HepG2 (cell line): ENCODE measurements around the gene SLC22A5. TPM values are rescaled to one million over a fixed set of nuclear protein-coding genes. Genes with fewer than 3 reads are reported as not detected.

Experiments
- ATAC-seq: fragments of 200-7000 bp; cut with Tn5 transposase; 3 replicates; pipeline ENCODE4 v1.9.1; 2020; ENCODE audit warnings: mild to moderate bottlenecking, moderate library complexity
- BruUV-seq: library from RNA; stranded (reverse); fragments of 400-500 nt; replicated peaks from 2 replicates; lab custom pipeline; 2021; lab: Mats Ljungman, UMichigan
- CTCF ChIA-PET: fragments of 300-600 bp; formaldehyde crosslinking; extraction: SDS; loops from one replicate; lab custom pipeline; 2021; ENCODE audit warnings: low total read pairs, inconsistent platforms, low intra/inter-chr PET ratio; lab: Yijun Ruan, JAX
- POLR2A ChIA-PET: fragments of 350-600 bp; sonication (Branson Sonifier 250); formaldehyde crosslinking; loops from one replicate; lab custom pipeline; 2020; ENCODE audit warnings: antibody characterized with exemption, inconsistent platforms; lab: Yijun Ruan, JAX
- DNase-seq: peaks from one replicate; pipeline ENCODE4 v3.0.0-alpha.2; 2015; ENCODE audit warnings: low spot score
- FAIRE-seq: peaks from 3 replicates; lab custom pipeline; 2011; peaks lifted over from hg19 to GRCh38; lab: Jason Lieb, UNC
- H2AFZ ChIP-seq: one replicate; pipeline ENCODE4 v1.6.1; 2011; ENCODE audit warnings: low read length, inconsistent platforms
- H3K27ac ChIP-seq: fragments of 300-600 bp; 3 replicates; pipeline ENCODE4 v1.8.0; 2011; ENCODE audit warnings: mixed run types, mild to moderate bottlenecking, mixed read lengths, low read length, inconsistent platforms; ENCODE audit not compliant: insufficient read depth; ENCODE audit errors: extremely low read length
- H3K27me3 ChIP-seq, 2 experiments: fragments of 200-600 bp in 1 of 2; 2 replicates in 1 of 2; 3 replicates in 1 of 2; pipeline versions ENCODE4 v1.6.0 to v1.8.0; 2011; ENCODE audit warnings: low read length in 2 of 2, mild to moderate bottlenecking in 2 of 2, moderate library complexity in 2 of 2, inconsistent platforms in 1 of 2; ENCODE audit not compliant: insufficient read depth in 2 of 2, control insufficient read depth in 1 of 2
- H3K36me3 ChIP-seq, 2 experiments: fragments of 200-600 bp in 1 of 2; replicated peaks in 1 of 2; 2 replicates in 1 of 2; 3 replicates in 1 of 2; pipeline versions ENCODE4 v1.5.1 to v1.8.0; 2011; ENCODE audit warnings: low read length in 2 of 2, inconsistent platforms in 1 of 2; ENCODE audit not compliant: insufficient read depth in 2 of 2, control insufficient read depth in 1 of 2
- H3K4me1 ChIP-seq: 2 replicates; pipeline ENCODE4 v1.5.1; 2012; ENCODE audit warnings: low read length, inconsistent platforms; ENCODE audit not compliant: insufficient read depth
- H3K4me2 ChIP-seq: 2 replicates; pipeline ENCODE4 v1.6.0; 2011; ENCODE audit warnings: low read depth, low read length, inconsistent platforms
- H3K4me3 ChIP-seq, 3 experiments: fragments of 200-600 bp in 1 of 3; sonication (generic), shearing (Covaris generic) in 1 of 3; replicated peaks in 1 of 3; 2 replicates each; pipeline ENCODE4 v1.5.1; 2011 to 2016; ENCODE audit warnings: low read length in 3 of 3, inconsistent platforms in 2 of 3, low read depth in 2 of 3, mild to moderate bottlenecking in 2 of 3, control low read depth in 1 of 3, mixed read lengths in 1 of 3; ENCODE audit not compliant: insufficient read depth in 1 of 3
- H3K79me2 ChIP-seq: one replicate; pipeline ENCODE4 v1.6.1; 2011; ENCODE audit warnings: low read length, inconsistent platforms; ENCODE audit not compliant: insufficient read depth
- H3K9ac ChIP-seq: 2 replicates; pipeline ENCODE4 v1.6.0; 2011; ENCODE audit warnings: mild to moderate bottlenecking, low read depth, low read length, inconsistent platforms; ENCODE audit not compliant: insufficient read depth
- H3K9me3 ChIP-seq: 2 replicates; pipeline ENCODE4 v1.5.1; 2012; ENCODE audit warnings: mild to moderate bottlenecking, low read length
- H4K20me1 ChIP-seq: 2 replicates; pipeline ENCODE4 v1.6.0; 2011; ENCODE audit warnings: inconsistent platforms, mild to moderate bottlenecking, low read length, moderate library complexity; ENCODE audit not compliant: insufficient read depth
- ARHGAP35 ChIP-seq: sonication (generic); formaldehyde crosslinking; IDR thresholded peaks from 2 replicates; pipeline ENCODE4 v1.9.0; 2022; ENCODE audit warnings: mild to moderate bottlenecking, inconsistent platforms, moderate library complexity, missing genetic modification reagents, borderline replicate concordance
- HOXD1 ChIP-seq: sonication (generic); formaldehyde crosslinking; IDR thresholded peaks from 2 replicates; pipeline ENCODE4 v1.5.0; 2020; ENCODE audit warnings: missing genetic modification reagents
- MYNN ChIP-seq: sonication (generic); formaldehyde crosslinking; IDR thresholded peaks from 2 replicates; pipeline ENCODE4 v1.4.0; 2020; ENCODE audit warnings: mild to moderate bottlenecking, low read depth, missing genetic modification reagents
- NFE2L1 ChIP-seq: sonication (generic); formaldehyde crosslinking; IDR thresholded peaks from 2 replicates; pipeline ENCODE4 v1.4.0; 2020; ENCODE audit warnings: missing genetic modification reagents, mild to moderate bottlenecking, borderline replicate concordance
- NFKB2 ChIP-seq: sonication (generic); formaldehyde crosslinking; IDR thresholded peaks from 2 replicates; pipeline ENCODE4 v1.4.0; 2020; ENCODE audit warnings: missing genetic modification reagents, borderline replicate concordance
- ONECUT2 ChIP-seq: sonication (generic); formaldehyde crosslinking; IDR thresholded peaks from 2 replicates; pipeline ENCODE4 v1.4.0; 2020; ENCODE audit warnings: missing genetic modification reagents
- U2AF1 ChIP-seq: fragments of 200-400 bp; formaldehyde crosslinking; optimal IDR thresholded peaks from 2 replicates; pipeline ENCODE3; 2017; ENCODE audit warnings: mild to moderate bottlenecking, low read depth, low read length
- YEATS2 ChIP-seq: sonication (generic); formaldehyde crosslinking; IDR thresholded peaks from 2 replicates; pipeline ENCODE4 v1.4.0; 2020; ENCODE audit warnings: missing genetic modification reagents, borderline replicate concordance
- ZNF367 ChIP-seq: sonication (generic); formaldehyde crosslinking; IDR thresholded peaks from 2 replicates; pipeline ENCODE4 v1.4.0; 2020; ENCODE audit warnings: missing genetic modification reagents, borderline replicate concordance
- ZNF570 ChIP-seq: sonication (generic); formaldehyde crosslinking; IDR thresholded peaks from 2 replicates; pipeline ENCODE4 v1.4.0; 2020; ENCODE audit warnings: mild to moderate bottlenecking, missing genetic modification reagents, borderline replicate concordance
- ZNF816 ChIP-seq: sonication (generic); formaldehyde crosslinking; IDR thresholded peaks from 2 replicates; pipeline ENCODE4 v1.8.0; 2022; ENCODE audit warnings: missing genetic modification reagents, mild to moderate bottlenecking, borderline replicate concordance
- ZSCAN22 ChIP-seq: sonication (generic); formaldehyde crosslinking; IDR thresholded peaks from 2 replicates; pipeline ENCODE4 v1.4.0; 2020; ENCODE audit warnings: mild to moderate bottlenecking, missing genetic modification reagents
- WGBS: methylation state at CpG from one replicate; pipeline ENCODE4 v1.1.6; 2017; ENCODE audit warnings: low lambda C conversion rate; 5-methylcytosine and 5-hydroxymethylcytosine counted together
- in situ Hi-C: cut with HindIII; loops from 2 replicates; pipeline ENCODE4 v1.10.0; 2017; ENCODE audit warnings: low pct_unique_long_range_greater_than_20kb; ENCODE audit not compliant: extremely low pct_ligation_motif_present
- intact Hi-C: fragments of 100-400 bp; cut with micrococcal nuclease; formaldehyde crosslinking; loops from one replicate; pipeline ENCODE4 v1.10.0; 2022; ENCODE audit not compliant: unreplicated experiment
- polyA plus RNA-seq, 8 experiments: library from polyadenylated mRNA; depleted of rRNA in 3 of 8; stranded (reverse) in 7 of 8; unstranded in 1 of 8; fragments of >200 nt; fragmentation: Illumina TruSeq in 4 of 8; extraction: Trizol in 4 of 8; gene quantifications; 2 replicates each; pipeline versions ENCODE4 v1.2.1 to v1.2.3, GENCODE V29; 2011 to 2016; ENCODE audit warnings: low read depth in 4 of 8, missing spikeins in 1 of 8, mixed read lengths in 1 of 8; ENCODE audit not compliant: insufficient read depth in 1 of 8
- total RNA-seq, 5 experiments: library from RNA; depleted of rRNA; stranded (reverse); fragments of >200 nt; fragmentation: Illumina TruSeq; extraction: Trizol; gene quantifications; 2 replicates each; pipeline ENCODE4 v1.2.3, GENCODE V29; 2016; ENCODE audit warnings: low read depth in 1 of 5
- TF ChIP-seq, protein P1 (sequence below): sonication (generic); formaldehyde crosslinking; IDR thresholded peaks from 2 replicates; pipeline ENCODE4 v1.4.0; 2020; ENCODE audit warnings: missing genetic modification reagents, borderline replicate concordance
- TF ChIP-seq, protein P2 (sequence below): sonication (generic); formaldehyde crosslinking; IDR thresholded peaks from 2 replicates; pipeline ENCODE4 v1.4.0; 2020; ENCODE audit warnings: mild to moderate bottlenecking, missing genetic modification reagents
- TF ChIP-seq, protein P3 (sequence below): sonication (generic); formaldehyde crosslinking; conservative IDR thresholded peaks from 2 replicates; pipeline ENCODE4 v1.8.0; 2022; ENCODE audit warnings: missing genetic modification reagents
- TF ChIP-seq, protein P4 (sequence below): sonication (generic); formaldehyde crosslinking; IDR thresholded peaks from 2 replicates; pipeline ENCODE4 v1.5.0; 2020; ENCODE audit warnings: missing genetic modification reagents
- TF ChIP-seq, protein P5 (sequence below): sonication (generic); formaldehyde crosslinking; IDR thresholded peaks from 2 replicates; pipeline ENCODE4 v1.9.0; 2021; ENCODE audit warnings: missing genetic modification reagents, borderline replicate concordance

The SLC22A5 gene
- total and polyA plus RNA-seq, 2 of the 13 experiments (the other 11 are each of a cell fraction or from before 2014, with no cell fraction given): 7.1 to 15.1 TPM

DNA sequence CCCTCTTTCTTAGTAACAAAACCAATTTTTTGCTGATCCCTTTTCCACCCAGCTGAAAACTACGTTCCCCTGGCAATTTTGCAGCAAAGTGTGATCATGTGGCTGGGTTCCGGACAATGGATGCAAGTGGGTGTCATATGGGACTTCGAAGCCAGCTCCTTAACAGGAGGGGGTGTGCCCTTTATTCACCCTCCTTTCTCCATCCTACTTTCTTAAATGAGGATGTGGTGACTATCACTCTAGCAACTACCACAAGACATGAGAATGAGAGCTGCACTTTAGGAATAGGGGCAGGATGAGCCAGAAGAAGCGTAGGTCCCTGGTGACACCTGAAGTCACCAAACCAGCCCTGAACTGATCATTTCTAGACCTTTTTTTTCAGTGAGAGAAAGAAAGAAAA lies 62.1 kb downstream of the SLC22A5 start:
- H3K4me3 ChIP-seq: no peak overlapping the region
- ChIA-PET POLR2A (interaction anchor here (1.0 to 1.5 kb wide), 2 partner anchors 9 to 24 kb away, joined by 3 to 4 read pairs; no protein-coding TSS in a partner anchor), CTCF (no interaction called here)
- H3K9ac ChIP-seq: no peak overlapping the region
- 93% methylated on average over 4 of the region's 4 CpGs for WGBS
- no peak overlapping the region for H2AFZ ChIP-seq
- H3K4me2 ChIP-seq: no peak overlapping the region
- no peaks in the 10 kb centered on the region for H3K79me2 ChIP-seq
- H3K27me3 ChIP-seq: no peaks in the 10 kb centered on the region
- FAIRE-seq (no peak), ATAC-seq (no peak), DNase-seq (no peak)
- no TSS peak for BruUV-seq
- H3K4me1 ChIP-seq: peaks cover 50% of the 10 kb centered on the region
- H3K36me3 ChIP-seq: no peaks in the 10 kb centered on the region
- no peak overlapping the region for H3K27ac ChIP-seq
- H4K20me1 ChIP-seq: no peaks in the 10 kb centered on the region
- intact Hi-C loops (no loop called here), in situ Hi-C loops (no loop called here)
- no peaks in the 10 kb centered on the region for H3K9me3 ChIP-seq
- no peak for TF ChIP-seq U2AF1
- no peak for TF ChIP-seq NFE2L1
- TF ChIP-seq YEATS2 (CRISPR knock-in tag): no peak
- TF ChIP-seq, protein P1, sequence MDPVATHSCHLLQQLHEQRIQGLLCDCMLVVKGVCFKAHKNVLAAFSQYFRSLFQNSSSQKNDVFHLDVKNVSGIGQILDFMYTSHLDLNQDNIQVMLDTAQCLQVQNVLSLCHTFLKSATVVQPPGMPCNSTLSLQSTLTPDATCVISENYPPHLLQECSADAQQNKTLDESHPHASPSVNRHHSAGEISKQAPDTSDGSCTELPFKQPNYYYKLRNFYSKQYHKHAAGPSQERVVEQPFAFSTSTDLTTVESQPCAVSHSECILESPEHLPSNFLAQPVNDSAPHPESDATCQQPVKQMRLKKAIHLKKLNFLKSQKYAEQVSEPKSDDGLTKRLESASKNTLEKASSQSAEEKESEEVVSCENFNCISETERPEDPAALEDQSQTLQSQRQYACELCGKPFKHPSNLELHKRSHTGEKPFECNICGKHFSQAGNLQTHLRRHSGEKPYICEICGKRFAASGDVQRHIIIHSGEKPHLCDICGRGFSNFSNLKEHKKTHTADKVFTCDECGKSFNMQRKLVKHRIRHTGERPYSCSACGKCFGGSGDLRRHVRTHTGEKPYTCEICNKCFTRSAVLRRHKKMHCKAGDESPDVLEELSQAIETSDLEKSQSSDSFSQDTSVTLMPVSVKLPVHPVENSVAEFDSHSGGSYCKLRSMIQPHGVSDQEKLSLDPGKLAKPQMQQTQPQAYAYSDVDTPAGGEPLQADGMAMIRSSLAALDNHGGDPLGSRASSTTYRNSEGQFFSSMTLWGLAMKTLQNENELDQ (CRISPR knock-in tag): no peak
- TF ChIP-seq ONECUT2 (CRISPR knock-in tag): no peak
- TF ChIP-seq MYNN (CRISPR knock-in tag): no peak
- TF ChIP-seq HOXD1 (CRISPR knock-in tag): no peak
- TF ChIP-seq, protein P2, sequence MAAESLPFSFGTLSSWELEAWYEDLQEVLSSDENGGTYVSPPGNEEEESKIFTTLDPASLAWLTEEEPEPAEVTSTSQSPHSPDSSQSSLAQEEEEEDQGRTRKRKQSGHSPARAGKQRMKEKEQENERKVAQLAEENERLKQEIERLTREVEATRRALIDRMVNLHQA (CRISPR knock-in tag): no peak
- TF ChIP-seq, protein P3, sequence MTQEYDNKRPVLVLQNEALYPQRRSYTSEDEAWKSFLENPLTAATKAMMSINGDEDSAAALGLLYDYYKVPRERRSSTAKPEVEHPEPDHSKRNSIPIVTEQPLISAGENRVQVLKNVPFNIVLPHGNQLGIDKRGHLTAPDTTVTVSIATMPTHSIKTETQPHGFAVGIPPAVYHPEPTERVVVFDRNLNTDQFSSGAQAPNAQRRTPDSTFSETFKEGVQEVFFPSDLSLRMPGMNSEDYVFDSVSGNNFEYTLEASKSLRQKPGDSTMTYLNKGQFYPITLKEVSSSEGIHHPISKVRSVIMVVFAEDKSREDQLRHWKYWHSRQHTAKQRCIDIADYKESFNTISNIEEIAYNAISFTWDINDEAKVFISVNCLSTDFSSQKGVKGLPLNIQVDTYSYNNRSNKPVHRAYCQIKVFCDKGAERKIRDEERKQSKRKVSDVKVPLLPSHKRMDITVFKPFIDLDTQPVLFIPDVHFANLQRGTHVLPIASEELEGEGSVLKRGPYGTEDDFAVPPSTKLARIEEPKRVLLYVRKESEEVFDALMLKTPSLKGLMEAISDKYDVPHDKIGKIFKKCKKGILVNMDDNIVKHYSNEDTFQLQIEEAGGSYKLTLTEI (CRISPR knock-in tag): no peak
- TF ChIP-seq, protein P4, sequence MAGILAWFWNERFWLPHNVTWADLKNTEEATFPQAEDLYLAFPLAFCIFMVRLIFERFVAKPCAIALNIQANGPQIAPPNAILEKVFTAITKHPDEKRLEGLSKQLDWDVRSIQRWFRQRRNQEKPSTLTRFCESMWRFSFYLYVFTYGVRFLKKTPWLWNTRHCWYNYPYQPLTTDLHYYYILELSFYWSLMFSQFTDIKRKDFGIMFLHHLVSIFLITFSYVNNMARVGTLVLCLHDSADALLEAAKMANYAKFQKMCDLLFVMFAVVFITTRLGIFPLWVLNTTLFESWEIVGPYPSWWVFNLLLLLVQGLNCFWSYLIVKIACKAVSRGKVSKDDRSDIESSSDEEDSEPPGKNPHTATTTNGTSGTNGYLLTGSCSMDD (CRISPR knock-in tag): no peak
- no peak for TF ChIP-seq ZNF816 (CRISPR knock-in tag)
- no peak for TF ChIP-seq ZNF367 (CRISPR knock-in tag)
- TF ChIP-seq, protein P5, sequence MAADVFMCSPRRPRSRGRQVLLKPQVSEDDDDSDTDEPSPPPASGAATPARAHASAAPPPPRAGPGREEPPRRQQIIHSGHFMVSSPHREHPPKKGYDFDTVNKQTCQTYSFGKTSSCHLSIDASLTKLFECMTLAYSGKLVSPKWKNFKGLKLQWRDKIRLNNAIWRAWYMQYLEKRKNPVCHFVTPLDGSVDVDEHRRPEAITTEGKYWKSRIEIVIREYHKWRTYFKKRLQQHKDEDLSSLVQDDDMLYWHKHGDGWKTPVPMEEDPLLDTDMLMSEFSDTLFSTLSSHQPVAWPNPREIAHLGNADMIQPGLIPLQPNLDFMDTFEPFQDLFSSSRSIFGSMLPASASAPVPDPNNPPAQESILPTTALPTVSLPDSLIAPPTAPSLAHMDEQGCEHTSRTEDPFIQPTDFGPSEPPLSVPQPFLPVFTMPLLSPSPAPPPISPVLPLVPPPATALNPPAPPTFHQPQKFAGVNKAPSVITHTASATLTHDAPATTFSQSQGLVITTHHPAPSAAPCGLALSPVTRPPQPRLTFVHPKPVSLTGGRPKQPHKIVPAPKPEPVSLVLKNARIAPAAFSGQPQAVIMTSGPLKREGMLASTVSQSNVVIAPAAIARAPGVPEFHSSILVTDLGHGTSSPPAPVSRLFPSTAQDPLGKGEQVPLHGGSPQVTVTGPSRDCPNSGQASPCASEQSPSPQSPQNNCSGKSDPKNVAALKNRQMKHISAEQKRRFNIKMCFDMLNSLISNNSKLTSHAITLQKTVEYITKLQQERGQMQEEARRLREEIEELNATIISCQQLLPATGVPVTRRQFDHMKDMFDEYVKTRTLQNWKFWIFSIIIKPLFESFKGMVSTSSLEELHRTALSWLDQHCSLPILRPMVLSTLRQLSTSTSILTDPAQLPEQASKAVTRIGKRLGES (CRISPR knock-in tag): no peak
- TF ChIP-seq ZNF570 (CRISPR knock-in tag): no peak
- TF ChIP-seq NFKB2 (CRISPR knock-in tag): no peak
- no peak for TF ChIP-seq ZSCAN22 (CRISPR knock-in tag)
- no peak for TF ChIP-seq ARHGAP35 (CRISPR knock-in tag)
